ENCODE data around the gene SLAIN1. TPM values are rescaled to one million over a fixed set of nuclear protein-coding genes. Genes with fewer than 3 reads are reported as not detected.

Gene SLAIN1
- total and polyA plus RNA-seq, 8 donors, result 4.8 to 13.7 (median 9.0) TPM

DNA sequence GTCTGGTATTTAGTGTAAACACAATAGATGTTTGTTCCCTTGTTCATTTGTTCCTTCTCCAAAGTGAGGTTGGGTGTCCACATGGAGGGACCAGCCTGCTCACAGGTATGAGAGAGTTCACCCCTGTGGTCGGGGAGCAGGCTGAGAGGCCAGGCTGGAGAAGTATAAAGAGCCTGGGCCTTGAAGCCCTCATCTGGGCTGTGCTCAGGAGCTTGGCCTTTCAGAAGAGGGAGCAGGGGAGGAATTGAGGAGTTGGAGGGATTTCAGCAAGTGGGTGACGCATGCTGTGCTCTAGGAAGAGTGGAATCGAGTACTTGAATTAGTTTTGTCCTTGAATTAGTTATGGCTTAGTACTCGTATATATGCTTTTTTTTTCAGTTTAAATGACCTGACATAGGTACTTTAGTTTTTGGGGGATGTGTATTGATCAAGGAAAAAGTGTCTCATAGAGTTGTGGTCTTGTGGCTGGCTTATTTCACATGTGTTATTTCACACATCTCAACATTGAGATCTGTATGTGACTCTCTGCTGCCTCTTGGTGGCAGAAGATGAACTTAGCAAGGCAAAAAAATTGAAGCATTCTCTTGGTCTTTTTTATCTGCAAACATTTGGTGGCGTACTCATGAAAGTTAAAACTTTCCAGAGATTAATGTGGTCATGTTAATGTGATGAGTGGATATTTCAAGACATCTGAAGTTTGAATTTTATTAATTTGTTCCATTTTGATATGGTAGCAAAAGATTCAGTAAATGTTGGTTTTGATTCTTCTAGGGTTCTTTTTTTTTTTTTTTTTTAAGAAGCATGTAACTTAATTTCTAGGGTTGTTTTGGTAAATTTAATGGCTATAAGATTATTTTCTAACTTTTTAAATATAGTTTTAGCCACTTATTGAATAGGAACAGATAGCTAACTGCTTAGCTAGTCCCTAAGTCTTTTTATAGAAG is 54.3 kb downstream of the SLAIN1 start:
- DNase-seq (peak in 3 of 6 donors; percentile 12 to 48 (median 20)), ATAC-seq (peak; percentile 81 to 98 (median 95)), FAIRE-seq (peak; percentile 91)
- Histone ChIP-seq H3K36me3 (peaks cover 0 to 9% (median 0%) of the 10 kb centered on the region in 3 donors), H3K4me1 (peaks cover 0 to 7% (median 5%) of the 10 kb centered on the region in 3 donors), H3K27me3 (no peaks in the 10 kb centered on the region), H3K4me3 (no peak overlapping the region), H3K9me3 (no peaks in the 10 kb centered on the region), H3K27ac (no peak overlapping the region)
- WGBS, 2 donors, result 48 to 52% methylated on average over 5 of the region's 5 CpGs
- intact Hi-C loops (cut with DNase I), result loop anchor here in 1 of 3 donors (10.0 kb wide), 1 partner anchor 157 kb away; no protein-coding TSS in a partner anchor
- TF ChIP-seq, protein P1, sequence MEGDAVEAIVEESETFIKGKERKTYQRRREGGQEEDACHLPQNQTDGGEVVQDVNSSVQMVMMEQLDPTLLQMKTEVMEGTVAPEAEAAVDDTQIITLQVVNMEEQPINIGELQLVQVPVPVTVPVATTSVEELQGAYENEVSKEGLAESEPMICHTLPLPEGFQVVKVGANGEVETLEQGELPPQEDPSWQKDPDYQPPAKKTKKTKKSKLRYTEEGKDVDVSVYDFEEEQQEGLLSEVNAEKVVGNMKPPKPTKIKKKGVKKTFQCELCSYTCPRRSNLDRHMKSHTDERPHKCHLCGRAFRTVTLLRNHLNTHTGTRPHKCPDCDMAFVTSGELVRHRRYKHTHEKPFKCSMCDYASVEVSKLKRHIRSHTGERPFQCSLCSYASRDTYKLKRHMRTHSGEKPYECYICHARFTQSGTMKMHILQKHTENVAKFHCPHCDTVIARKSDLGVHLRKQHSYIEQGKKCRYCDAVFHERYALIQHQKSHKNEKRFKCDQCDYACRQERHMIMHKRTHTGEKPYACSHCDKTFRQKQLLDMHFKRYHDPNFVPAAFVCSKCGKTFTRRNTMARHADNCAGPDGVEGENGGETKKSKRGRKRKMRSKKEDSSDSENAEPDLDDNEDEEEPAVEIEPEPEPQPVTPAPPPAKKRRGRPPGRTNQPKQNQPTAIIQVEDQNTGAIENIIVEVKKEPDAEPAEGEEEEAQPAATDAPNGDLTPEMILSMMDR (IDR thresholded peaks at IDR 0.05), result peak; percentile 36 to 65 (median 54)

DNA sequence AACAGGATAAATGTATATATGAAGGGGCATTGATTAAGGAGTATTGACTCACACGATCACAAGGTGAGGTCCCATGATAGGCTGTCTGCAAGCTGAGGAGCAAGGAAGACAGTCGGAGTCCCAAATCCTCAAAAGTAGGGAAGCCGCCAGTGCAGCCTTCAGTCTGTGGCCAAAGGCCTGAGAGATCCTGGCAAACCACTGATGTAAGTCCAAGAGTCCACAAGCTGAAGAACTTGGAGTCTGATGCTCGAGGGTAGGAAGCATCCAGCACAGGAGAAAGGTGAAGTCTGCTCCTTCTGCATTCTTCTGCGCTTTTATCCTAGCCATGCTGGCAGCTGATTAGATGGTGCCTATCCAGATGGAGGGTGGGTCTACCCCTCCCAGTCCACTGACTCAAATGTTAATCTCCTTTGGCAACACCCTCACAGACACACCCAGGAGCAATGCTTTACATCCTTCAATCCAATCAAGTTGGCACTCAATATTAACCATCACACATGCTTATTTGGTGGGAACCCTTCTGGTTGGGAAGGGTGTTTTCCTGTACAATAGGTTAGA is 55.1 kb downstream of the SLAIN1 start:
- H3K4me3 ChIP-seq, result no peak overlapping the region
- 65 to 79% methylated on average over 5 of the region's 5 CpGs for WGBS, 2 donors
- FAIRE-seq (no peak), DNase-seq (no peak), ATAC-seq (peak in 1 of 4 donors; percentile 19)
- intact Hi-C loops (cut with DNase I), result loop anchor here in 1 of 3 donors (10.0 kb wide), 1 partner anchor 158 kb away; no protein-coding TSS in a partner anchor
- H3K9me3 ChIP-seq, result no peaks in the 10 kb centered on the region
- peaks cover 0 to 7% (median 5%) of the 10 kb centered on the region in 3 donors for H3K4me1 ChIP-seq
- TF ChIP-seq, protein P1 (IDR thresholded peaks at IDR 0.05), result no peak
- H3K27me3 ChIP-seq, result no peaks in the 10 kb centered on the region
- no peak overlapping the region for H3K27ac ChIP-seq
- H3K36me3 ChIP-seq, result peaks cover 0 to 9% (median 0%) of the 10 kb centered on the region in 3 donors

- Histone ChIP-seq H3K9me3 (no peaks in the 10 kb centered on the region), H3K4me3 (no peak overlapping the region), H3K27ac (no peak overlapping the region), H3K4me1 (no peaks in the 10 kb centered on the region), H3K27me3 (no peaks in the 10 kb centered on the region), H3K36me3 (peaks cover 0 to 40% (median 6%) of the 10 kb centered on the region in 3 donors)
- DNase-seq (no peak), ATAC-seq (no peak), FAIRE-seq (no peak)
- WGBS, 2 donors, result 82 to 90% methylated on average over 8 of the region's 8 CpGs
- intact Hi-C loops (cut with DNase I), result no loop called here
- TF ChIP-seq, protein P1 (IDR thresholded peaks at IDR 0.05), result no peak
Measured at GRCh38 chr13:77760893-77761292, 63.4 kb downstream of the SLAIN1 start.

DNA sequence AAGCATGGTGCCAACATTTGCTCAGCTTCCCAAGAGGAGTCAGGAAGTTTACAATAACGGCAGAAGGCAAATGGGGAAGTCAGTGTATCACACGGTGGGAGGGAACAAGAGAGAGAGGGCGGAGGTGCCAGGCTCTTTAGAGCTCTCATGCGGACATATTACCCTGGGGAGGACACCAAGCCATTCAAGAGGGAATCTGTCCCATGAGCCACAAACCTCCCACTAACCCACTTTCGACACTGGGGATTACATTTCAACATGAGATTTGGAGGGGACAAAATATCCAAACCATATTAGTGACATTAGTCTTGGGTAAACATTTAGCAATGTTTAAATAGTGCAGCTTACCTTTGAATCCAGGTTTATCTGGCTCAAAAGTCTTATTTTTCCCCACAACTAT is 69.9 kb downstream of the SLAIN1 start:
- peaks cover 0 to 22% (median 0%) of the 10 kb centered on the region in 3 donors for H3K36me3 ChIP-seq
- no peak overlapping the region for H3K27ac ChIP-seq
- WGBS, 2 donors, result 72 to 76% methylated on average over 5 of the region's 5 CpGs
- TF ChIP-seq, protein P1 (IDR thresholded peaks at IDR 0.05), result no peak
- ATAC-seq (peak in 3 of 4 donors; percentile 20 to 56 (median 30)), DNase-seq (no peak), FAIRE-seq (no peak)
- intact Hi-C loops (cut with DNase I), result no loop called here
- H3K27me3 ChIP-seq, result no peaks in the 10 kb centered on the region
- no peaks in the 10 kb centered on the region for H3K9me3 ChIP-seq
- H3K4me1 ChIP-seq, result no peaks in the 10 kb centered on the region
- H3K4me3 ChIP-seq, result no peak overlapping the region
